ENCODE results near the gene ACADS. TPM values are rescaled to one million over a fixed set of nuclear protein-coding genes. Genes with fewer than 3 reads are reported as not detected.

ACADS gene
- total and polyA plus RNA-seq, 2 of the 8 experiments (the other 6 are each of a cell fraction or from before 2014, with no cell fraction given): 4.9 to 7.5 TPM

DNA sequence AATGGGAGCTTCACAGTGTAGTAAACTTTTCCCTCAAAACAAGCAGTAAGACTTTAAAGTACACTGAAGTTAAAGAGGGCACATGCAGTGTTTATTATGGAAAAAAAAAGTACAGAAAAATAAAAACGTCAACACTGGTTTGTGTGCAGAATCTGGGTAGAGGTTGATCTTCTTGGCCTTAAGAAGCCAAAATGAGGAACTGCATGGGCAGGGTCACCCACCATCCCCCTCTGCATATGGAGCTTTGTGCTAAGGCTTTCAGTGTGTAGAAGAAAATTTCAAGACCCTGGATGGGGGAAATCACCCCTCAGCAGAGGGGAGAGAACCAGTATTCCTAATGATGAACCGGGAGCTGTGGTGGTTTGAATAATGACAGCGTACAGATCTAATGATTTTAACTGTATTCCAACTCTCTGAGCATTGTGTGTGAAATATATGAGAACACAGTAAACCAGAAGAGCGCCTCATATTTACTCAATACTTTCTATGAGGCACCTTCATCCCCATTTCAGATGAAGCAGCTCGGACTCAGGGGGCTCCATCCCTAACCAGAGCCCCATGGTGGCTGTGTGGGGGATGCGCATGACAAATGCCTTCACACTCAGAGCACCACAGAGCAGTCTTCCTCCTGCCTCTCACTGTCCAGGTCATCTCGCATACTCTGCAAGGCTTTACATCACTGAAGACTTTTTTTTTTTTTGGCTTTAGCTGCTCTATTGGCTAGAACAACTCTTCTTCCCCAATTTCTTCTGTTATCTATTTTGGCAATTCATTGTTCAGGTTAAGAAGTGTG, 33.4 kb downstream of the ACADS start:
- FAIRE-seq (no peak), DNase-seq (ENCODE audit: low read depth in 1 of 2, low spot score in 2 of 2) (no peak)
- H4K20me1 ChIP-seq (replicated peaks in 1 of 2; ENCODE audit: control insufficient read depth in 1 of 2, insufficient read depth in 2 of 2, low read length in 2 of 2): peaks cover 0 to 2% of the 10 kb centered on the region in 2 experiments
- no peaks in the 10 kb centered on the region for H3K23me2 ChIP-seq (ENCODE audit: low read depth, low read length)
- CTCF ChIA-PET (ENCODE audit: partially characterized antibody): interaction anchor here (0.5 to 1.8 kb wide), 7 partner anchors 8 to 392 kb away, joined by 3 to 6 read pairs (median 3); no protein-coding TSS in a partner anchor
- H3K9ac ChIP-seq (replicated peaks in 1 of 4; ENCODE audit: extremely low read depth in 1 of 4, low read depth in 3 of 4, low read length in 3 of 4): no peak overlapping the region
- no peak overlapping the region for H4K91ac ChIP-seq (replicated peaks; ENCODE audit: insufficient read length, low read length)
- H3K36me3 ChIP-seq (ENCODE audit: control insufficient read depth in 2 of 4, insufficient read depth in 4 of 4, low read length in 3 of 4): peaks cover 0 to 15% (median 2%) of the 10 kb centered on the region in 4 experiments; a peak in 4 of 8 replicates
- no peak overlapping the region for H3K23ac ChIP-seq (ENCODE audit: insufficient read length)
- H2BK20ac ChIP-seq (ENCODE audit: low read length): no peak overlapping the region
- H3K4me2 ChIP-seq (ENCODE audit: insufficient read depth in 1 of 2, low read depth in 2 of 2, low read length in 2 of 2): 0 out of 4 replicates have a peak overlapping the region, but pooled peaks of 1 of the 2 experiments have one; percentile 7
- no peaks in the 10 kb centered on the region for H3K27me3 ChIP-seq (replicated peaks in 1 of 4; ENCODE audit: control insufficient read depth in 3 of 4, extremely low read depth in 1 of 4, insufficient read depth in 3 of 4, low read length in 3 of 4)
- H3K4ac ChIP-seq (replicated peaks; ENCODE audit: insufficient read length, low read depth, low read length): no peak overlapping the region
- no peak overlapping the region for H4K5ac ChIP-seq (ENCODE audit: insufficient read length, low read depth, low read length)
- H3K14ac ChIP-seq (ENCODE audit: insufficient read length): no peak overlapping the region
- H3K56ac ChIP-seq (replicated peaks; ENCODE audit: insufficient read length, low read depth, low read length): no peak overlapping the region
- H2BK15ac ChIP-seq (ENCODE audit: low read length): no peak overlapping the region
- POLR2A ChIA-PET (ENCODE audit: partially characterized antibody): interaction anchor here (0.8 kb wide), 1 partner anchor 67 kb away, joined by 3 read pairs; no protein-coding TSS in a partner anchor
- H2BK5ac ChIP-seq (ENCODE audit: low read depth, low read length): no peak overlapping the region; the same call in 1 of the 2 replicates
- no peak overlapping the region for H4K8ac ChIP-seq (ENCODE audit: extremely low read depth, insufficient read depth, low read length)
- no peak overlapping the region for H2BK120ac ChIP-seq (replicated peaks; ENCODE audit: low read depth, low read length)
- no peak overlapping the region for H3K27ac ChIP-seq (ENCODE audit: low read depth, low read length)
- H3K4me3 ChIP-seq (ENCODE audit: extremely low read depth in 1 of 4, insufficient read depth in 2 of 4, low read depth in 3 of 4, low read length in 4 of 4): no peak overlapping the region
- H3K4me1 ChIP-seq (replicated peaks in 1 of 4; ENCODE audit: control insufficient read depth in 3 of 4, insufficient read depth in 4 of 4, low read length in 3 of 4): peaks cover 0 to 10% (median 4%) of the 10 kb centered on the region in 4 experiments; a peak in 4 of 7 replicates
- H2AK5ac ChIP-seq (ENCODE audit: low read depth, low read length): no peak overlapping the region
- no peaks in the 10 kb centered on the region for H3K79me2 ChIP-seq (ENCODE audit: control insufficient read depth in 1 of 2, insufficient read depth in 2 of 2, low read length in 2 of 2)
- 0 out of 2 replicates have a peak overlapping the region, but pooled peaks have one; percentile 28 for H2BK12ac ChIP-seq (ENCODE audit: low read depth, low read length)
- 79% methylated on average over 7 of the region's 7 CpGs; no CpG with 5 or more reads in 1 of the 2 experiments for WGBS, 2 experiments (ENCODE audit: extremely low coverage in 1 of 2, insufficient coverage in 1 of 2, insufficient read length in 1 of 2, insufficient replicate concordance in 2 of 2, low coverage in 1 of 2, low lambda C conversion rate in 2 of 2, missing lambda C conversion rate in 1 of 2)
- H3K79me1 ChIP-seq (ENCODE audit: low read depth, low read length): no peaks in the 10 kb centered on the region
- peak; percentile 75; the same call in 1 of the 2 replicates for TF ChIP-seq POU5F1 (IDR thresholded peaks at IDR 0.05; ENCODE audit: low read depth, low read length)
- no peak for TF ChIP-seq ZNF274 (IDR thresholded peaks at IDR 0.05; ENCODE audit: borderline replicate concordance, extremely low read depth, low read length)
- H3K18ac ChIP-seq (ENCODE audit: extremely low read depth, low read length): no peak overlapping the region
- no peak overlapping the region for H2AFZ ChIP-seq (ENCODE audit: low read length)
- H3K9me3 ChIP-seq (ENCODE audit: insufficient read depth in 2 of 2, low read depth in 1 of 2, low read length in 1 of 2): no peaks in the 10 kb centered on the region
